IMR-90 (cell line): ENCODE results near the gene SAP30BP. TPM values are rescaled to one million over a fixed set of nuclear protein-coding genes. Genes with fewer than 3 reads are reported as not detected.

Experiments used
- polyA plus RNA-seq, 3 experiments: library from polyadenylated mRNA; depleted of rRNA; stranded (reverse); fragments of >200 nt; gene quantifications; 2 replicates each; pipeline ENCODE4 v1.2.3, GENCODE V29; 2012; ENCODE audit warnings: low replicate concordance in 1 of 3
- total RNA-seq: library from RNA; depleted of rRNA; stranded (reverse); fragments of >200 nt; gene quantifications from 2 replicates; pipeline ENCODE4 v1.2.3, GENCODE V29; 2012
- TF ChIP-seq, protein P1 (sequence below): conservative IDR thresholded peaks from 2 replicates; pipeline ENCODE4 v1.5.1; 2012; ENCODE audit warnings: mild to moderate bottlenecking, low read depth, low read length, improper control_type of control experiment

The SAP30BP gene
- total and polyA plus RNA-seq, 2 of the 4 experiments (the other 2 are of a cell fraction), result 70.4 to 139 TPM

- TF ChIP-seq, protein P1, sequence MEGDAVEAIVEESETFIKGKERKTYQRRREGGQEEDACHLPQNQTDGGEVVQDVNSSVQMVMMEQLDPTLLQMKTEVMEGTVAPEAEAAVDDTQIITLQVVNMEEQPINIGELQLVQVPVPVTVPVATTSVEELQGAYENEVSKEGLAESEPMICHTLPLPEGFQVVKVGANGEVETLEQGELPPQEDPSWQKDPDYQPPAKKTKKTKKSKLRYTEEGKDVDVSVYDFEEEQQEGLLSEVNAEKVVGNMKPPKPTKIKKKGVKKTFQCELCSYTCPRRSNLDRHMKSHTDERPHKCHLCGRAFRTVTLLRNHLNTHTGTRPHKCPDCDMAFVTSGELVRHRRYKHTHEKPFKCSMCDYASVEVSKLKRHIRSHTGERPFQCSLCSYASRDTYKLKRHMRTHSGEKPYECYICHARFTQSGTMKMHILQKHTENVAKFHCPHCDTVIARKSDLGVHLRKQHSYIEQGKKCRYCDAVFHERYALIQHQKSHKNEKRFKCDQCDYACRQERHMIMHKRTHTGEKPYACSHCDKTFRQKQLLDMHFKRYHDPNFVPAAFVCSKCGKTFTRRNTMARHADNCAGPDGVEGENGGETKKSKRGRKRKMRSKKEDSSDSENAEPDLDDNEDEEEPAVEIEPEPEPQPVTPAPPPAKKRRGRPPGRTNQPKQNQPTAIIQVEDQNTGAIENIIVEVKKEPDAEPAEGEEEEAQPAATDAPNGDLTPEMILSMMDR, result no peak
Observed at GRCh38 chr17:75704963-75705875, 38.1 kb downstream of the SAP30BP start (continued).
